ENCODE results near the gene FGF14. TPM values are rescaled to one million over a fixed set of nuclear protein-coding genes. Genes with fewer than 3 reads are reported as not detected.

Gene FGF14
- total RNA-seq, 3 donors from 2014 or later (not counting 1 experiment from before 2014, with no cell fraction given): not detected

DNA sequence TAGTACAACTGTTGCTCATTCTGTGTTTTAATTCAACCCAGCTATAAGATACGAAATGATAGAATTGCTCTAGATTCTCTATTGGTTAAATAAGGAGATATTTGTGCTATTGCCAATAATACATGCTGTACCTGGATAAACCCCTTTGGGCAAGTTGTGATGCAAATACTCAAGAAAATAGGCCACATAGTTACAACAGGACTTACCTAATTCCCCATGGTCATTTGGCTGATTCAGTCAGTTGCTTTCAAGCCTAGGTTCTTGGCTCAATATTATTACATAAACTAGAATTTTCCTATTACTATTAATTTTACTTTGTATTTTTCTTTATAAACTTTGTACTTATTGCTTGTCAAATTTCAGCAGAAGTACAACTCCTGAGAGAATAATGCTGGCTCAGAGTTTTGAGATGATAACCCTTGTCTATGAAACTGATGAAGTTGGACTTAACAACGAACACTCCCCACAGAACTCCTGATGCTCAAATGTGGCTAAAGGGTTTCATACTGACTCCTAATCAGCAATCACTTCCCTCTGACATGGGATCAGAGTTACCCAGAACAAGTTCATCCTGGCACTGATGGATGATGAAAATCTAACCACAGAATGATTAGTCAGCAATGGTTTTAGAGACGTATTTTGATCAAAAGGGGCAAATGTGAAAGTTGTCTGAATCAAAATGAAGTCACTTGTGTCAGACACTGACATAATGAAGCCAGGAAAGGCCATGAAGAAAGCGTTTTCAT, 728.3 kb downstream of the FGF14 start:
- no peaks in the 10 kb centered on the region for H3K36me3 ChIP-seq (ENCODE audit: control insufficient read depth, insufficient read depth, low read length)
- Mint-ChIP-seq H3K27ac (no peak overlapping the region), H3K4me3 (no peak overlapping the region), H3K27me3 (ENCODE audit: low read depth in 2 of 2) (no peaks in the 10 kb centered on the region), H3K9me3 (peaks cover 7 to 11% of the 10 kb centered on the region in 2 donors), H3K4me1 (no peaks in the 10 kb centered on the region), H3K36me3 (no peaks in the 10 kb centered on the region)
- no peaks in the 10 kb centered on the region for H3K9me3 ChIP-seq (ENCODE audit: control insufficient read depth, insufficient read depth, low read length)
- no peaks in the 10 kb centered on the region for H3K27me3 ChIP-seq (ENCODE audit: control insufficient read depth, insufficient read depth, low read length)
- DNase-seq (no peak), ATAC-seq (no peak)
- WGBS (ENCODE audit: insufficient coverage): 40% methylated on average over 3 of the region's 4 CpGs
- H3K4me1 ChIP-seq (ENCODE audit: control insufficient read depth, insufficient read depth, low read length): no peaks in the 10 kb centered on the region
- intact Hi-C loops (cut with micrococcal nuclease): no loop called here
- no peak overlapping the region for H3K4me3 ChIP-seq (ENCODE audit: low read length)
- TF ChIP-seq, protein P1, sequence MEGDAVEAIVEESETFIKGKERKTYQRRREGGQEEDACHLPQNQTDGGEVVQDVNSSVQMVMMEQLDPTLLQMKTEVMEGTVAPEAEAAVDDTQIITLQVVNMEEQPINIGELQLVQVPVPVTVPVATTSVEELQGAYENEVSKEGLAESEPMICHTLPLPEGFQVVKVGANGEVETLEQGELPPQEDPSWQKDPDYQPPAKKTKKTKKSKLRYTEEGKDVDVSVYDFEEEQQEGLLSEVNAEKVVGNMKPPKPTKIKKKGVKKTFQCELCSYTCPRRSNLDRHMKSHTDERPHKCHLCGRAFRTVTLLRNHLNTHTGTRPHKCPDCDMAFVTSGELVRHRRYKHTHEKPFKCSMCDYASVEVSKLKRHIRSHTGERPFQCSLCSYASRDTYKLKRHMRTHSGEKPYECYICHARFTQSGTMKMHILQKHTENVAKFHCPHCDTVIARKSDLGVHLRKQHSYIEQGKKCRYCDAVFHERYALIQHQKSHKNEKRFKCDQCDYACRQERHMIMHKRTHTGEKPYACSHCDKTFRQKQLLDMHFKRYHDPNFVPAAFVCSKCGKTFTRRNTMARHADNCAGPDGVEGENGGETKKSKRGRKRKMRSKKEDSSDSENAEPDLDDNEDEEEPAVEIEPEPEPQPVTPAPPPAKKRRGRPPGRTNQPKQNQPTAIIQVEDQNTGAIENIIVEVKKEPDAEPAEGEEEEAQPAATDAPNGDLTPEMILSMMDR (IDR thresholded peaks at IDR 0.05): no peak
- no peak overlapping the region for H3K27ac ChIP-seq (ENCODE audit: low read length)

DNA sequence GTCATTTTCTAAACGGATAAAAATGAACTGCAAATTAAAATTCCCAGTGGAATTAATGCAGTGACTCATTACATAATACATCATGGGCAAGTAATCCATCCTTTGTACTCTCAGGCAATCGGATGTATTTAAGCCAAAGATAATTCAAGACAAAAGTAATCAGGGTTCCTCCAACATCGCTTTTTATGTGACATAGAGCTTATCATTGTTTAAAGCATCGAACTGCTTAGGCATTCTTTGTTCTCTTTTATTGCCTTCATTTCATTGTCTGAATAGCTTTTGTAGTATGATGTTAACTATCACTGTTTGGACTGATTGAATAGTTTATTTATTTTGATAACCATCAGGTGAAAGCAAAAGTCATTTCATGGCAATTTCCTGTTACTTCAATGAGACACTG, 740.0 kb downstream of the FGF14 start:
- Histone ChIP-seq H3K4me1 (ENCODE audit: control insufficient read depth, insufficient read depth, low read length) (no peaks in the 10 kb centered on the region), H3K27ac (ENCODE audit: low read length) (no peak overlapping the region), H3K27me3 (ENCODE audit: control insufficient read depth, insufficient read depth, low read length) (no peaks in the 10 kb centered on the region), H3K4me3 (ENCODE audit: low read length) (no peak overlapping the region), H3K36me3 (ENCODE audit: control insufficient read depth, insufficient read depth, low read length) (no peaks in the 10 kb centered on the region), H3K9me3 (ENCODE audit: control insufficient read depth, insufficient read depth, low read length) (no peaks in the 10 kb centered on the region)
- Mint-ChIP-seq H3K36me3 (no peaks in the 10 kb centered on the region), H3K4me3 (no peak overlapping the region), H3K27me3 (ENCODE audit: low read depth in 2 of 2) (no peaks in the 10 kb centered on the region), H3K9me3 (no peaks in the 10 kb centered on the region), H3K4me1 (no peaks in the 10 kb centered on the region), H3K27ac (no peak overlapping the region)
- DNase-seq (no peak), ATAC-seq (no peak)
- TF ChIP-seq, protein P1 (IDR thresholded peaks at IDR 0.05): no peak
- intact Hi-C loops (cut with micrococcal nuclease): no loop called here
- WGBS (ENCODE audit: insufficient coverage): 75% methylated on average over 4 of the region's 4 CpGs

Other genes starting within 250 kb of the FGF14 start
- gene TPP2, start 194.9 kb upstream of the FGF14 start, total RNA-seq: 100 to 1,000 TPM; 128 to 147 (median 136) TPM

All from natural killer cell (primary cell).